Liver (tissue), 3 donors: ENCODE measurements around the gene ARHGAP33.

Experiments used
- FOXA1 ChIP-seq: IDR thresholded peaks from 2 replicates; pipeline ENCODE4 v1.6.1; 2016; ENCODE audit warnings: antibody characterized with exemption
- MAX ChIP-seq: IDR thresholded peaks from 2 replicates; pipeline ENCODE4 v1.6.1; 2016; ENCODE audit warnings: antibody characterized with exemption
- REST ChIP-seq: IDR thresholded peaks from 2 replicates; pipeline ENCODE4 v1.6.1; 2016; ENCODE audit warnings: antibody characterized with exemption, mild to moderate bottlenecking
- RXRA ChIP-seq, 2 donors: IDR thresholded peaks; 2 replicates each; pipeline ENCODE4 v1.6.1; 2017 to 2018; ENCODE audit warnings: antibody characterized with exemption in 2 of 2, mild to moderate bottlenecking in 1 of 2
- TAF1 ChIP-seq: conservative IDR thresholded peaks from 2 replicates; pipeline ENCODE4 v1.6.1; 2016; ENCODE audit warnings: antibody characterized with exemption, mild to moderate bottlenecking
- YY1 ChIP-seq: IDR thresholded peaks from 2 replicates; pipeline ENCODE4 v1.6.1; 2016; ENCODE audit warnings: antibody characterized with exemption, mild to moderate bottlenecking
- ZBTB33 ChIP-seq: IDR thresholded peaks from 2 replicates; pipeline ENCODE4 v1.6.1; 2016; ENCODE audit warnings: antibody characterized with exemption
- TF ChIP-seq, protein P1 (sequence below): fragments of 150-350 bp; IDR thresholded peaks from 2 replicates; pipeline ENCODE4 v1.5.1; 2017; ENCODE audit warnings: improper control_type of control experiment, low read depth, low read length; ENCODE audit not compliant: missing input control
- TF ChIP-seq, protein P2 (sequence below): IDR thresholded peaks from 2 replicates; pipeline ENCODE4 v1.6.1; 2016; ENCODE audit warnings: antibody characterized with exemption
- donor health status: healthy.
- donor health status: healthy.

- no peak for TF ChIP-seq TAF1
- no peak for TF ChIP-seq ZBTB33
- TF ChIP-seq, protein P1, sequence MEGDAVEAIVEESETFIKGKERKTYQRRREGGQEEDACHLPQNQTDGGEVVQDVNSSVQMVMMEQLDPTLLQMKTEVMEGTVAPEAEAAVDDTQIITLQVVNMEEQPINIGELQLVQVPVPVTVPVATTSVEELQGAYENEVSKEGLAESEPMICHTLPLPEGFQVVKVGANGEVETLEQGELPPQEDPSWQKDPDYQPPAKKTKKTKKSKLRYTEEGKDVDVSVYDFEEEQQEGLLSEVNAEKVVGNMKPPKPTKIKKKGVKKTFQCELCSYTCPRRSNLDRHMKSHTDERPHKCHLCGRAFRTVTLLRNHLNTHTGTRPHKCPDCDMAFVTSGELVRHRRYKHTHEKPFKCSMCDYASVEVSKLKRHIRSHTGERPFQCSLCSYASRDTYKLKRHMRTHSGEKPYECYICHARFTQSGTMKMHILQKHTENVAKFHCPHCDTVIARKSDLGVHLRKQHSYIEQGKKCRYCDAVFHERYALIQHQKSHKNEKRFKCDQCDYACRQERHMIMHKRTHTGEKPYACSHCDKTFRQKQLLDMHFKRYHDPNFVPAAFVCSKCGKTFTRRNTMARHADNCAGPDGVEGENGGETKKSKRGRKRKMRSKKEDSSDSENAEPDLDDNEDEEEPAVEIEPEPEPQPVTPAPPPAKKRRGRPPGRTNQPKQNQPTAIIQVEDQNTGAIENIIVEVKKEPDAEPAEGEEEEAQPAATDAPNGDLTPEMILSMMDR: no peak
- TF ChIP-seq YY1: no peak
- TF ChIP-seq REST: no peak
- TF ChIP-seq, protein P2, sequence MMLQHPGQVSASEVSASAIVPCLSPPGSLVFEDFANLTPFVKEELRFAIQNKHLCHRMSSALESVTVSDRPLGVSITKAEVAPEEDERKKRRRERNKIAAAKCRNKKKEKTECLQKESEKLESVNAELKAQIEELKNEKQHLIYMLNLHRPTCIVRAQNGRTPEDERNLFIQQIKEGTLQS: no peak
- no peak for TF ChIP-seq FOXA1
- TF ChIP-seq RXRA (IDR thresholded peaks at IDR 0.05): no peak
- no peak for TF ChIP-seq MAX
These were observed 35.3 kb upstream of the ARHGAP33 start for GRCh38 chr19:35740108-35740422.
